Dendritic cell treated with granulocyte-macrophage colony-stimulating factor and Interleukin-4, amounts not matched to agents 40 ng/mL and 50 ng/mL, for 4 days (primary cell): ENCODE measurements around the gene ZC3H4.
A peak's percentile ranks its signal among the peaks of the same experiment; 100 is the strongest.

Experiments used
- H3K27ac Mint-ChIP-seq: one replicate; pipeline ENCODE4 v1.8.0; 2022; ENCODE audit warnings: mild to moderate bottlenecking, mixed read lengths
- H3K27me3 Mint-ChIP-seq: one replicate; pipeline ENCODE4 v1.8.0; 2022; ENCODE audit warnings: mild to moderate bottlenecking, mixed read lengths
- H3K36me3 Mint-ChIP-seq: one replicate; pipeline ENCODE4 v1.8.0; 2022; ENCODE audit warnings: low read depth, mixed read lengths
- H3K4me1 Mint-ChIP-seq: one replicate; pipeline ENCODE4 v1.8.0; 2022; ENCODE audit warnings: low read depth, mixed read lengths
- H3K4me3 Mint-ChIP-seq: one replicate; pipeline ENCODE4 v1.8.0; 2022; ENCODE audit warnings: mild to moderate bottlenecking, moderate library complexity, mixed read lengths
- H3K9me3 Mint-ChIP-seq: one replicate; pipeline ENCODE4 v1.8.0; 2022; ENCODE audit warnings: mixed read lengths
- intact Hi-C: fragments of 100-400 bp; cut with micrococcal nuclease; formaldehyde crosslinking; loops from one replicate; pipeline ENCODE4 v1.15.0; 2022

ZC3H4 gene

DNA sequence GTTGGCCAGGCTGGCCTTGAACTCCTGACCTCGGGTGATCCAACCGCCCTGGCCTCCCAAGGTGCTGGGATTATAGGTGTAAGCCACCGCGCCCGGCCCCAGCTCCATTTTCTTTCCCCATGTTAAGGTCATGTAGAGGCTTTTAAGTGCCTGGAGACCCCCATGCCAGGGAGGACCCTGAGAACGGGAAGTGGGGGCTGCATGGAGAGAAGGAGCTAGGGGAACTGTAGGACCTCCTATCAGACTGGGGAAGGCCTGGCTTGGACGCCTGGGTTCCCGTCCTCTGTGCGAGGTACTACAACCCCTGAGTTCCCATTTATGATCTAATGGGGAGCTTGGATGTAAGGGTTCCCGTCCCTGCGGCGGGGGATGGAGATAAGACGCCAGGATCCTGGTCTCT, 94.7 kb downstream of the ZC3H4 start:
- H3K4me3 Mint-ChIP-seq, result peak overlapping the region; percentile 39
- intact Hi-C loops, result no loop called here
- H3K27ac Mint-ChIP-seq, result no peak overlapping the region

More for the DNA sequence above, 94.7 kb downstream of the ZC3H4 start:
- peaks cover 12% of the 10 kb centered on the region for H3K4me1 Mint-ChIP-seq
- H3K36me3 Mint-ChIP-seq, result no peaks in the 10 kb centered on the region
- H3K27me3 Mint-ChIP-seq, result peaks cover 75% of the 10 kb centered on the region
- H3K9me3 Mint-ChIP-seq, result no peaks in the 10 kb centered on the region
